Lower lobe of right lung (tissue), 2 donors: ENCODE results near the gene MRPL55. TPM values are rescaled to one million over a fixed set of nuclear protein-coding genes. Genes with fewer than 3 reads are reported as not detected.
A peak's percentile ranks its signal among the peaks of the same experiment; 100 is the strongest.

ENCODE experiments used
- ATAC-seq, 2 donors: fragments of 200-7000 bp; cut with Tn5 transposase; one replicate each; pipeline ENCODE4 v1.9.1; 2020 to 2022; ENCODE audit warnings: mild to moderate bottlenecking in 2 of 2, moderate library complexity in 2 of 2
- DNase-seq: peaks from one replicate; pipeline ENCODE4 v3.0.0-alpha.2; 2020
- H3K27ac ChIP-seq: fragments of 200-600 bp; one replicate; pipeline ENCODE4 v1.8.0; 2022
- H3K27me3 ChIP-seq: fragments of 200-600 bp; one replicate; pipeline ENCODE4 v1.8.0; 2022; ENCODE audit warnings: low read depth
- H3K36me3 ChIP-seq: fragments of 200-600 bp; one replicate; pipeline ENCODE4 v1.8.0; 2022; ENCODE audit warnings: mild to moderate bottlenecking
- H3K4me1 ChIP-seq: fragments of 200-600 bp; one replicate; pipeline ENCODE4 v1.8.0; 2022
- H3K4me3 ChIP-seq: fragments of 200-600 bp; one replicate; pipeline ENCODE4 v1.8.0; 2022; ENCODE audit warnings: mild to moderate bottlenecking
- H3K9me3 ChIP-seq: fragments of 200-600 bp; one replicate; pipeline ENCODE4 v1.8.0; 2022
- CTCF ChIP-seq: fragments of 200-600 bp; IDR thresholded peaks from one replicate; pipeline ENCODE4 v1.8.0; 2022; ENCODE audit warnings: antibody characterized with exemption, mild to moderate bottlenecking
- intact Hi-C: fragments of 100-400 bp; cut with DNase I; formaldehyde crosslinking; loops from one replicate; pipeline ENCODE4 v1.11.0; 2022
- microRNA-seq: library from miRNA; unstranded; fragments of <30 nt; microRNA quantifications from one replicate; pipeline ENCODE4 v1.2.0, GENCODE V29; 2020; ENCODE audit warnings: borderline number of aligned reads
- total RNA-seq: library from RNA; stranded (reverse); fragmentation: NEBNext Ultra II Directional; extraction: Animal tissue kit (Norgen Biotek cat#: 25700); gene quantifications from one replicate; pipeline ENCODE4 v1.2.1, GENCODE V29; 2021
- donor health status: DM: no; HTN: yes; CAD: no; lungs with severe emphysema.

Gene MRPL55
- total RNA-seq, 1 donor from 2014 or later = 43.6 TPM

GRCh38 chr1:228058172-228058948 lies 50.7 kb downstream of the MRPL55 start:
- Histone ChIP-seq H3K4me3 (peak overlapping the region; percentile 51), H3K36me3 (no peaks in the 10 kb centered on the region), H3K27ac (peak overlapping the region; percentile 37), H3K4me1 (peaks cover 14% of the 10 kb centered on the region), H3K27me3 (peaks cover 50% of the 10 kb centered on the region), H3K9me3 (no peaks in the 10 kb centered on the region)
- no peak for ATAC-seq
- DNase-seq = no peak
- TF ChIP-seq CTCF = no peak
- intact Hi-C loops = no loop called here

Small RNA genes lying within 50 kb of the gene (microRNA-seq; reads per million reads assigned to microRNA genes)
- gene MIR3620 = 4.0 reads per million

Other genes with a start within 250 kb of the MRPL55 start
- 7.0 TPM for gene WNT9A, start 161.4 kb downstream of the MRPL55 start, total RNA-seq
- 6.0 TPM for gene WNT3A, start 102.3 kb downstream of the MRPL55 start, total RNA-seq
- 368 TPM for gene ARF1, start 26.6 kb downstream of the MRPL55 start, total RNA-seq
- gene C1orf35, start 6.0 kb downstream of the MRPL55 start, total RNA-seq = 12.4 TPM
- gene GUK1, start 31.0 kb upstream of the MRPL55 start, total RNA-seq = 192 TPM
- 6.0 TPM for gene GJC2, start 40.6 kb upstream of the MRPL55 start, total RNA-seq
- 10.7 TPM for gene IBA57, start 56.5 kb upstream of the MRPL55 start, total RNA-seq
- gene OBSCN, start 98.7 kb upstream of the MRPL55 start, total RNA-seq = 35.6 TPM